GM12891 (cell line): ENCODE data around the gene PLD1.

Experiments used
- PAX5 ChIP-seq: IDR thresholded peaks from 2 replicates; pipeline ENCODE4 v1.6.1; 2011; ENCODE audit warnings: low read length, moderate library complexity, mild to moderate bottlenecking; ENCODE audit not compliant: insufficient read depth, severe bottlenecking
- POLR2A ChIP-seq: IDR thresholded peaks from 2 replicates; pipeline ENCODE4 v1.6.1; 2011; ENCODE audit warnings: low read depth, low read length, control low read depth
- POLR2AphosphoS5 ChIP-seq: IDR thresholded peaks from 2 replicates; pipeline ENCODE4 v1.6.1; 2011; ENCODE audit warnings: low read depth, low read length, control low read depth
- POU2F2 ChIP-seq: IDR thresholded peaks from 2 replicates; pipeline ENCODE4 v1.6.1; 2011; ENCODE audit warnings: low read depth, mild to moderate bottlenecking, control low read depth, low read length, moderate library complexity
- SPI1 ChIP-seq: IDR thresholded peaks from 2 replicates; pipeline ENCODE4 v1.6.1; 2011; ENCODE audit warnings: low read depth, low read length, control low read depth
- TAF1 ChIP-seq: IDR thresholded peaks from 2 replicates; pipeline ENCODE4 v1.6.1; 2011; ENCODE audit warnings: low read depth, low read length, control low read depth

DNA sequence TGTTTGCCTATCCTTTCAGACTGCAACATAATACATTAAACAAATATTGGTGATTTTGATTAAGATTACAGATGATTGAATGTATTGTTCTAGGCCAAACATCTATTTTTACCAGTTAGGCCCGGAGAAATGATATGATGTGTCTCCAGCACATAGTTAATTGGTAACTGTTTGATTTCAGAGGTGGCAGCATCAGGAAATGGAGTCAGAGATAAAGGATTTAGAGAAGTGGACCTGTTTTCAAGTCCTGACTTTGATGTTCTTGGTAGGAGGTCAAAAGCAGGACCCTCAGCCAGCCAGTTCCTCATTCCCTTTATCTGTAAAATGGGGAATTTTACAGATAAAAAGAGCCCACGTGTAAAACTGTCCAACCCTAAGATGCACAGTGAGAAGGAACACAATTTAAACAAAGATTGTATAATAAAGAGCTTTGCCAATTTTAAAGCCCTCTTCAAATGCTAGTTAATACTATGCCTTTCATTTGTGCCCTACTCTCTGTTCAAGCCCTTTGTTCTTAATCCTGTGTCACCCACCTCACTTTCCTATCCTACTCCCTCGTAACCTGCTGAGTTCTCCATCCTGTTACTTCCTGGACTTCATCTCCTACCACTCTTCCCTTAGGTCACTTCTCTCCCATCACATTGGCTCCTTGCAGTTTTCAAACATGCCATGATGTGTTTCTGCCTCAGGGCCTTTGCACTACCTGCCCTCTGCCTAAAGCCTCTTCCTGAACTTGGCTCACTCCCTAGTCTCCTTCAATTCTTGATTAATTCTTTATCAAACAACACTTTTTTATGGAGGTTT lies 35.4 kb upstream of the PLD1 start:
- TF ChIP-seq SPI1 (no peak), TAF1 (no peak), POLR2A (no peak), POLR2AphosphoS5 (no peak), POU2F2 (no peak), PAX5 (no peak)
